Measurements from ENCODE around the gene PDSS2.

DNA sequence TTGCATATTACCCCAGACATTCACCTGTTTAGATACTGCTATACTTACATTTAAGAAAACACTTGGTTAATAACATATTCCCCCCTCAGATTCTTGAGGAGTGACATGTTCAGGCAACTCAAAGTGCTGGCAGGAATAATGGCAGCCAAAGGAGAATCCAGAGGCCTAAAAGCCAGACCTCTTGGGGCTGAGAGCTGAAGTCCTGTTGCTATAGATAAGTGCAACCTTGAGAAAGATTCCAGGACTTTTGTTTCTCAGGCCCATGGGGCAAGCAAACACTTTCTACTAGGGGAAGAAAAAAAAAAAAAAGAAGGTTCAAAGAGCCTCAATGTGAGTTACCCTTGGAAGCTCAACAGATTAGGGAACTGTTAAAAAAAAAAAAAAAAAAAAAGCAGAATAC, 211.2 kb downstream of the PDSS2 start:
- TF ChIP-seq, protein P1, sequence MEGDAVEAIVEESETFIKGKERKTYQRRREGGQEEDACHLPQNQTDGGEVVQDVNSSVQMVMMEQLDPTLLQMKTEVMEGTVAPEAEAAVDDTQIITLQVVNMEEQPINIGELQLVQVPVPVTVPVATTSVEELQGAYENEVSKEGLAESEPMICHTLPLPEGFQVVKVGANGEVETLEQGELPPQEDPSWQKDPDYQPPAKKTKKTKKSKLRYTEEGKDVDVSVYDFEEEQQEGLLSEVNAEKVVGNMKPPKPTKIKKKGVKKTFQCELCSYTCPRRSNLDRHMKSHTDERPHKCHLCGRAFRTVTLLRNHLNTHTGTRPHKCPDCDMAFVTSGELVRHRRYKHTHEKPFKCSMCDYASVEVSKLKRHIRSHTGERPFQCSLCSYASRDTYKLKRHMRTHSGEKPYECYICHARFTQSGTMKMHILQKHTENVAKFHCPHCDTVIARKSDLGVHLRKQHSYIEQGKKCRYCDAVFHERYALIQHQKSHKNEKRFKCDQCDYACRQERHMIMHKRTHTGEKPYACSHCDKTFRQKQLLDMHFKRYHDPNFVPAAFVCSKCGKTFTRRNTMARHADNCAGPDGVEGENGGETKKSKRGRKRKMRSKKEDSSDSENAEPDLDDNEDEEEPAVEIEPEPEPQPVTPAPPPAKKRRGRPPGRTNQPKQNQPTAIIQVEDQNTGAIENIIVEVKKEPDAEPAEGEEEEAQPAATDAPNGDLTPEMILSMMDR (IDR thresholded peaks at IDR 0.05) = no peak
- no peak for TF ChIP-seq EZH2 (IDR thresholded peaks at IDR 0.05; ENCODE audit: borderline replicate concordance, insufficient read depth, low read depth, low read length, poor library complexity, severe bottlenecking)

Measured in B cell (primary cell).